Gastroesophageal sphincter (tissue), 4 donors: ENCODE results near the gene PARD3B. TPM values are rescaled to one million over a fixed set of nuclear protein-coding genes. Genes with fewer than 3 reads are reported as not detected.

Experiments
- ATAC-seq: fragments of 150-250 bp; one replicate; pipeline ENCODE4 v1.9.1; 2016; ENCODE audit warnings: mild to moderate bottlenecking, moderate library complexity
- H3K27ac ChIP-seq, 4 donors: fragments of 200-600 bp; sonication (generic) in 3 of 4; 1 replicate in 3 of 4; 2 replicates in 1 of 4; pipeline ENCODE4 v1.5.1; 2016 to 2019
- H3K27me3 ChIP-seq: fragments of 200-600 bp; sonication (generic); one replicate; pipeline ENCODE4 v1.5.1; 2019
- H3K36me3 ChIP-seq, 2 donors: fragments of 200-600 bp; sonication (generic); one replicate each; pipeline ENCODE4 v1.5.1; 2019; ENCODE audit warnings: control low read depth in 1 of 2
- H3K4me1 ChIP-seq, 3 donors: fragments of 200-600 bp; sonication (generic); 1 replicate in 2 of 3; 2 replicates in 1 of 3; pipeline ENCODE4 v1.5.1; 2016 to 2019; ENCODE audit warnings: control low read depth in 2 of 3
- H3K4me3 ChIP-seq, 2 donors: fragments of 200-600 bp; sonication (generic); one replicate each; pipeline ENCODE4 v1.5.1; 2019; ENCODE audit warnings: mild to moderate bottlenecking in 1 of 2, moderate library complexity in 1 of 2
- H3K9me3 ChIP-seq, 3 donors: fragments of 200-600 bp; sonication (generic); one replicate each; pipeline ENCODE4 v1.5.1; 2017 to 2019; ENCODE audit warnings: control low read depth in 2 of 3
- CTCF ChIP-seq, 4 experiments: fragments of 200-600 bp in 2 of 4; fragments of 450-650 bp in 2 of 4; sonication (generic) in 1 of 4; IDR thresholded peaks; one replicate each; pipeline ENCODE4 v1.5.1; 2017 to 2019; ENCODE audit warnings: antibody characterized with exemption in 4 of 4, mild to moderate bottlenecking in 2 of 4, moderate library complexity in 2 of 4
- EP300 ChIP-seq: sonication (generic); formaldehyde crosslinking; IDR thresholded peaks from one replicate; pipeline ENCODE4 v1.6.1; 2017; ENCODE audit warnings: antibody characterized with exemption, mild to moderate bottlenecking
- POLR2A ChIP-seq, 2 donors: fragments of 450-650 bp; IDR thresholded peaks; one replicate each; pipeline ENCODE4 v1.6.1; 2017; ENCODE audit warnings: antibody characterized with exemption in 2 of 2, mild to moderate bottlenecking in 2 of 2, moderate library complexity in 1 of 2
- POLR2AphosphoS5 ChIP-seq: sonication (generic); formaldehyde crosslinking; IDR thresholded peaks from one replicate; pipeline ENCODE4 v1.6.1; 2017; ENCODE audit warnings: antibody characterized with exemption
- WGBS, 2 donors: methylation state at CpG; one replicate each; pipeline ENCODE4 v1.1.5; 2018; ENCODE audit warnings: low coverage in 1 of 2; 5-methylcytosine and 5-hydroxymethylcytosine counted together
- total RNA-seq, 4 donors: library from RNA; depleted of rRNA; stranded (reverse); fragments of >200 nt; gene quantifications; one replicate each; pipeline ENCODE4 v1.1.0, GENCODE V29; 2016

The PARD3B gene
- total RNA-seq, 4 donors from 2014 or later, result 29.6 to 42.2 (median 41.0) TPM

GRCh38 chr2:205358351-205358815 lies 813.1 kb downstream of the PARD3B start:
- no peaks in the 10 kb centered on the region for H3K36me3 ChIP-seq
- 72 to 88% methylated on average over 5 to 8 of the region's 8 CpGs for WGBS, 2 donors

DNA sequence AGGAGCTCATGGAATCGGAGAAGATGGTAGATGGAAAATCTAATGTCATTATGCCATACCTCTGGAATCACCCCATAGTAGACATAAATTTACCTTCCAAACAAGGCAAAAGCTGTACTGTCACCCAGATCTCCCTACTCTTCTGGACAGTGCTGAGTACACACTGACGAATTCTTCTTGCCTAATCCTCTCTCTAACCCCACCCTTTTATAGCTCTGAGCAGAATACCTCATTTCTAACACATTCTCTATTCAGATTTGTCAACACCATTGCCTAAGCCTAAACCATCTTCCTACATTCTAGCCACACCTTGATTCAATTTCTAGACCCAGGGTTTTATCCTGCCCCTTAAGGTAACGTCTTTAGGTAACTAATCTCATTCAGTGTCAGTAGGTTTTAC lies 816.0 kb downstream of the PARD3B start:
- Histone ChIP-seq H3K9me3 (no peaks in the 10 kb centered on the region), H3K27me3 (no peaks in the 10 kb centered on the region), H3K36me3 (no peaks in the 10 kb centered on the region), H3K4me3 (no peak overlapping the region), H3K4me1 (no peaks in the 10 kb centered on the region), H3K27ac (no peak overlapping the region)
- ATAC-seq, result no peak
- 76 to 94% methylated on average over 3 of the region's 3 CpGs for whole genome bisulfite sequencing, 2 donors
- TF ChIP-seq POLR2AphosphoS5 (no peak), POLR2A (IDR thresholded peaks at IDR 0.05) (no peak), EP300 (no peak), CTCF (IDR thresholded peaks at IDR 0.05) (no peak)

More at GRCh38 chr2:205358351-205358815, 813.1 kb downstream of the PARD3B start:
- H3K4me3 ChIP-seq, result no peak overlapping the region
- no peak for ATAC-seq
- H3K9me3 ChIP-seq, result no peaks in the 10 kb centered on the region
- no peaks in the 10 kb centered on the region for H3K27me3 ChIP-seq
- no peak overlapping the region for H3K27ac ChIP-seq
- H3K4me1 ChIP-seq, result no peaks in the 10 kb centered on the region
- no peak for TF ChIP-seq EP300
- no peak for TF ChIP-seq CTCF (IDR thresholded peaks at IDR 0.05)
- TF ChIP-seq POLR2AphosphoS5, result no peak
- TF ChIP-seq POLR2A (IDR thresholded peaks at IDR 0.05), result no peak

DNA sequence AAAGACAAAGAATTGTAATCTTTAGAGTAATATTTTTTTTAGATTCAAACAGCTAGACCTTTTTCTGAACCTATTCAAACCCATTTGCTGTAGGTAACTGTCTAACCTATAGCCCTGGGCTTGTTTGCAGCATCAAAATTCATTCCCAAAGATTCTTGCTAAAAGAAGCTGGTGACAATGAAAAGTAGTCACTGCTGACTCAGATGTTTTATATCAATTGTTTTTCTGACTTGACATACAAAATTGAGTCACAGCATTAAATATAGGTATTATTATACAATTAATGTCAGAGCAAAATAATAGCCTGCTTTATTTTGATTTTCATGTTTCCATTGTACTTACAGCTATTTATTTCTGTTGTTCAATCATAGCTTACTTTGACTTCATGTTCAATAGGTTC lies 816.7 kb downstream of the PARD3B start:
- no peak overlapping the region for H3K4me3 ChIP-seq
- ATAC-seq, result no peak
- no peaks in the 10 kb centered on the region for H3K36me3 ChIP-seq

GRCh38 chr2:205364261-205364660 lies 819.0 kb downstream of the PARD3B start:
- no peaks in the 10 kb centered on the region for H3K4me1 ChIP-seq
- no peak for ATAC-seq
- TF ChIP-seq POLR2A (IDR thresholded peaks at IDR 0.05), result no peak
- no peak for TF ChIP-seq EP300
- no peak for TF ChIP-seq POLR2AphosphoS5
- no peak for TF ChIP-seq CTCF (IDR thresholded peaks at IDR 0.05)
- H3K36me3 ChIP-seq, result no peaks in the 10 kb centered on the region
- no peaks in the 10 kb centered on the region for H3K27me3 ChIP-seq
- WGBS, 2 donors, result 90 to 95% methylated on average over 2 to 3 of the region's 3 CpGs
- no peaks in the 10 kb centered on the region for H3K9me3 ChIP-seq
- H3K4me3 ChIP-seq, result no peak overlapping the region
- H3K27ac ChIP-seq, result no peak overlapping the region

More for the DNA sequence above, 816.7 kb downstream of the PARD3B start:
- TF ChIP-seq CTCF (IDR thresholded peaks at IDR 0.05) (no peak), EP300 (no peak), POLR2AphosphoS5 (no peak), POLR2A (IDR thresholded peaks at IDR 0.05) (no peak)
- Histone ChIP-seq H3K9me3 (no peaks in the 10 kb centered on the region), H3K27ac (no peak overlapping the region), H3K4me1 (no peaks in the 10 kb centered on the region), H3K27me3 (no peaks in the 10 kb centered on the region)

GRCh38 chr2:205366336-205367060 lies 821.2 kb downstream of the PARD3B start:
- H3K4me1 ChIP-seq, result no peaks in the 10 kb centered on the region
- ATAC-seq, result no peak
- 90 to 93% methylated on average over 4 to 5 of the region's 6 CpGs for WGBS, 2 donors
- TF ChIP-seq CTCF (IDR thresholded peaks at IDR 0.05) (no peak), EP300 (no peak), POLR2AphosphoS5 (no peak), POLR2A (IDR thresholded peaks at IDR 0.05) (no peak)
- H3K27ac ChIP-seq, result no peak overlapping the region
- H3K9me3 ChIP-seq, result no peaks in the 10 kb centered on the region
- H3K27me3 ChIP-seq, result no peaks in the 10 kb centered on the region
- H3K36me3 ChIP-seq, result no peaks in the 10 kb centered on the region
- H3K4me3 ChIP-seq, result no peak overlapping the region
